HCT116 (cell line): ENCODE data around the gene CROCC.

Experiments used
- EZH2 ChIP-seq: fragments of 200-600 bp; sonication (generic); IDR thresholded peaks from 2 replicates; pipeline ENCODE4 v1.6.1; 2017; ENCODE audit warnings: antibody characterized with exemption, mixed run types
- MAX ChIP-seq: IDR thresholded peaks from 2 replicates; pipeline ENCODE4 v1.6.1; 2012
- POLR2A ChIP-seq: IDR thresholded peaks from 2 replicates; pipeline ENCODE4 v1.7.0; 2011; ENCODE audit warnings: borderline replicate concordance; ENCODE audit not compliant: insufficient read depth, insufficient read length; ENCODE audit errors: extremely low read depth
- TF ChIP-seq, protein P1 (sequence below): IDR thresholded peaks from 2 replicates; pipeline ENCODE4 v1.6.1; 2012; ENCODE audit warnings: low read depth
- TF ChIP-seq, protein P2 (sequence below), 3 experiments: fragments of 200-600 bp in 1 of 3; sonication (generic) in 1 of 3; IDR thresholded peaks in 2 of 3; conservative IDR thresholded peaks in 1 of 3; 2 replicates each; pipeline ENCODE4 v1.5.1; 2012 to 2017; ENCODE audit warnings: low read depth in 2 of 3, low read length in 2 of 3, antibody characterized with exemption in 1 of 3, borderline replicate concordance in 1 of 3, control low read depth in 1 of 3, mild to moderate bottlenecking in 1 of 3, mixed read lengths in 1 of 3, mixed run types in 1 of 3, moderate library complexity in 1 of 3; ENCODE audit not compliant: insufficient read depth in 1 of 3
- TF ChIP-seq, protein P3 (sequence below): IDR thresholded peaks from 2 replicates; pipeline ENCODE4 v1.6.1; 2012
- TF ChIP-seq, protein P4 (sequence below): IDR thresholded peaks from 2 replicates; pipeline ENCODE4 v1.6.1; 2011; ENCODE audit warnings: mild to moderate bottlenecking, low read length, moderate library complexity; ENCODE audit not compliant: insufficient replicate concordance; ENCODE audit errors: extremely low read depth

- TF ChIP-seq EZH2 (no peak), POLR2A (no peak), MAX (no peak)
- TF ChIP-seq, protein P1, sequence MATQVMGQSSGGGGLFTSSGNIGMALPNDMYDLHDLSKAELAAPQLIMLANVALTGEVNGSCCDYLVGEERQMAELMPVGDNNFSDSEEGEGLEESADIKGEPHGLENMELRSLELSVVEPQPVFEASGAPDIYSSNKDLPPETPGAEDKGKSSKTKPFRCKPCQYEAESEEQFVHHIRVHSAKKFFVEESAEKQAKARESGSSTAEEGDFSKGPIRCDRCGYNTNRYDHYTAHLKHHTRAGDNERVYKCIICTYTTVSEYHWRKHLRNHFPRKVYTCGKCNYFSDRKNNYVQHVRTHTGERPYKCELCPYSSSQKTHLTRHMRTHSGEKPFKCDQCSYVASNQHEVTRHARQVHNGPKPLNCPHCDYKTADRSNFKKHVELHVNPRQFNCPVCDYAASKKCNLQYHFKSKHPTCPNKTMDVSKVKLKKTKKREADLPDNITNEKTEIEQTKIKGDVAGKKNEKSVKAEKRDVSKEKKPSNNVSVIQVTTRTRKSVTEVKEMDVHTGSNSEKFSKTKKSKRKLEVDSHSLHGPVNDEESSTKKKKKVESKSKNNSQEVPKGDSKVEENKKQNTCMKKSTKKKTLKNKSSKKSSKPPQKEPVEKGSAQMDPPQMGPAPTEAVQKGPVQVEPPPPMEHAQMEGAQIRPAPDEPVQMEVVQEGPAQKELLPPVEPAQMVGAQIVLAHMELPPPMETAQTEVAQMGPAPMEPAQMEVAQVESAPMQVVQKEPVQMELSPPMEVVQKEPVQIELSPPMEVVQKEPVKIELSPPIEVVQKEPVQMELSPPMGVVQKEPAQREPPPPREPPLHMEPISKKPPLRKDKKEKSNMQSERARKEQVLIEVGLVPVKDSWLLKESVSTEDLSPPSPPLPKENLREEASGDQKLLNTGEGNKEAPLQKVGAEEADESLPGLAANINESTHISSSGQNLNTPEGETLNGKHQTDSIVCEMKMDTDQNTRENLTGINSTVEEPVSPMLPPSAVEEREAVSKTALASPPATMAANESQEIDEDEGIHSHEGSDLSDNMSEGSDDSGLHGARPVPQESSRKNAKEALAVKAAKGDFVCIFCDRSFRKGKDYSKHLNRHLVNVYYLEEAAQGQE: no peak
- TF ChIP-seq, protein P2, sequence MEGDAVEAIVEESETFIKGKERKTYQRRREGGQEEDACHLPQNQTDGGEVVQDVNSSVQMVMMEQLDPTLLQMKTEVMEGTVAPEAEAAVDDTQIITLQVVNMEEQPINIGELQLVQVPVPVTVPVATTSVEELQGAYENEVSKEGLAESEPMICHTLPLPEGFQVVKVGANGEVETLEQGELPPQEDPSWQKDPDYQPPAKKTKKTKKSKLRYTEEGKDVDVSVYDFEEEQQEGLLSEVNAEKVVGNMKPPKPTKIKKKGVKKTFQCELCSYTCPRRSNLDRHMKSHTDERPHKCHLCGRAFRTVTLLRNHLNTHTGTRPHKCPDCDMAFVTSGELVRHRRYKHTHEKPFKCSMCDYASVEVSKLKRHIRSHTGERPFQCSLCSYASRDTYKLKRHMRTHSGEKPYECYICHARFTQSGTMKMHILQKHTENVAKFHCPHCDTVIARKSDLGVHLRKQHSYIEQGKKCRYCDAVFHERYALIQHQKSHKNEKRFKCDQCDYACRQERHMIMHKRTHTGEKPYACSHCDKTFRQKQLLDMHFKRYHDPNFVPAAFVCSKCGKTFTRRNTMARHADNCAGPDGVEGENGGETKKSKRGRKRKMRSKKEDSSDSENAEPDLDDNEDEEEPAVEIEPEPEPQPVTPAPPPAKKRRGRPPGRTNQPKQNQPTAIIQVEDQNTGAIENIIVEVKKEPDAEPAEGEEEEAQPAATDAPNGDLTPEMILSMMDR (IDR thresholded peaks at IDR 0.05 in 2 of 3, conservative IDR thresholded peaks at IDR 0.05 in 1 of 3; ENCODE audit: borderline replicate concordance in 1 of 3, insufficient read depth in 1 of 3, low read depth in 2 of 3, low read length in 2 of 3): no peak
- TF ChIP-seq, protein P3, sequence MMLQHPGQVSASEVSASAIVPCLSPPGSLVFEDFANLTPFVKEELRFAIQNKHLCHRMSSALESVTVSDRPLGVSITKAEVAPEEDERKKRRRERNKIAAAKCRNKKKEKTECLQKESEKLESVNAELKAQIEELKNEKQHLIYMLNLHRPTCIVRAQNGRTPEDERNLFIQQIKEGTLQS: no peak
- TF ChIP-seq, protein P4, sequence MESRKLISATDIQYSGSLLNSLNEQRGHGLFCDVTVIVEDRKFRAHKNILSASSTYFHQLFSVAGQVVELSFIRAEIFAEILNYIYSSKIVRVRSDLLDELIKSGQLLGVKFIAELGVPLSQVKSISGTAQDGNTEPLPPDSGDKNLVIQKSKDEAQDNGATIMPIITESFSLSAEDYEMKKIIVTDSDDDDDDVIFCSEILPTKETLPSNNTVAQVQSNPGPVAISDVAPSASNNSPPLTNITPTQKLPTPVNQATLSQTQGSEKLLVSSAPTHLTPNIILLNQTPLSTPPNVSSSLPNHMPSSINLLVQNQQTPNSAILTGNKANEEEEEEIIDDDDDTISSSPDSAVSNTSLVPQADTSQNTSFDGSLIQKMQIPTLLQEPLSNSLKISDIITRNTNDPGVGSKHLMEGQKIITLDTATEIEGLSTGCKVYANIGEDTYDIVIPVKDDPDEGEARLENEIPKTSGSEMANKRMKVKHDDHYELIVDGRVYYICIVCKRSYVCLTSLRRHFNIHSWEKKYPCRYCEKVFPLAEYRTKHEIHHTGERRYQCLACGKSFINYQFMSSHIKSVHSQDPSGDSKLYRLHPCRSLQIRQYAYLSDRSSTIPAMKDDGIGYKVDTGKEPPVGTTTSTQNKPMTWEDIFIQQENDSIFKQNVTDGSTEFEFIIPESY: no peak
Observed at GRCh38 chr1:16954579-16954978, 32.8 kb downstream of the CROCC start.
